ENCODE measurements around the gene CD55.
"Not testable (repeated sequence)": the region's sequence is repeated elsewhere in the genome, so short reads cannot be mapped to it uniquely, and the experiment has no call there.

CD55 gene

GRCh38 chr1:207306603-207307002, 14.9 kb upstream of the CD55 start:
- FAIRE-seq, result no peak

DNA sequence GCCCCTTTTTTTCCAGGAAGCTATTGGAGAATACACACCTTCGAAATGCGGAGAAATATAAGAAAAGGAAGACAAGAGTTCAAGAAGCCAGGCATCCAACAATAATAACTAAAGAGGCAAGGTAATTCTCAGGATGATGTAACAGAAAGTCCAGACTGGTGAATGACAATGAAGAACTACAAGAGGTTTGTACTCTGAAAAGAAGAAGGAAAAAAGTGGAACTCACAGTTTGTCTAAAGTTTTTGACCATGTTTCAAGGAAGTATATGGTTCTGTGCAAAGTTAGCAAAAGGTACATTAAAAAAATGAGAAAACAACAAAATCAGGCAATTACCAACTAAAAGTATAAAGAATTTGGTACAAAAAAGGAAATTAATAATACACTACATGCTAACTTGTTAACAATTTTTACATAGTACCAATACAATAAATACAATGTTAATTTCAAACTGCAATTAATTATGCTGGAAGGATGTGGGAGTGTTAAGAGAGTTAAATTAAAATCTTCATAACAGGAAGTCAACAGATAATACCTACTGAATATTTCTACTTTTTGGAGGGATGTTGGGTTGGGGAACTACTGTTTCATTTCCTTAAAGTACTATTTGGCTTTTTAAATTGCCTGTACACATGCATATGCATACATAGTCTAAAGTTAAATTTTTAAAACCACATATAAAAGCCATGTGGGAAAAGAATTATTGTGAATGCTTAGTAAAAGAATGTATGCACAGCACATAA, 12.9 kb upstream of the CD55 start:
- FAIRE-seq, result no peak

- peak; percentile 93 for FAIRE-seq
Observed at GRCh38 chr1:207309745-207310273, 11.7 kb upstream of the CD55 start.

DNA sequence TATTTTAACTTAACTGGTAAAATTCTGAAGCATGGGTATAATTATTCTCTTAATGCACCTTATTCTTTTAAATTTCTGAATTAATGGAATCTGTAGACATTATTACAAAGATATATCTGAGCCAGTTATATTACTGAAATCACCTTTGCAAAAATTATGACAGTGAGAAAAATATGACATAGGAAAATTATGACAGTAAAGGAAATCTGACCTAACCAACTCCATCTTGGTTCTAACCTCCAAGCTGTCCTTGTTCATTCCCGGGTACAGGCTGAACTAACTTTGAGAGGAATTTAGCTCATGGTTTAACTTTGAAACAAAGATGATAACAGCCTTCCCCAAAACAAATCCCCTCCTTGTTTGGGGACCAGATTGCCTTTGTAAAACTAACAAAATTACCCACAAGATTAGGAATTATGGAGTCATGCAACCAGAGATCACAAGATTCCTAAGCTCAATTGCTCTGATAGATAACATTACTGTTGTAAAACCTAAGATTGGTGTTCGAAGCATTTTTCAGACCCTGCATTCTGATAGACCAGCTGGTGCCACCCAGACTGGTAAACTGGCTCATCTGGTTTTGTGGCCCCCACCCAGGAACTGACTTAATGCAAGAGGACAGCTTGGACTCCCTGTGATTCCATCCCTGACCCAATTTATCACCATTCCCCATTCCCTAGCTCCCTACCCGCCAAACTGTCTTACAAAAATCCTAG, 9.4 kb upstream of the CD55 start:
- no peak for FAIRE-seq

- FAIRE-seq, result no peak
Observed at GRCh38 chr1:207312604-207312920, 8.9 kb upstream of the CD55 start.

DNA sequence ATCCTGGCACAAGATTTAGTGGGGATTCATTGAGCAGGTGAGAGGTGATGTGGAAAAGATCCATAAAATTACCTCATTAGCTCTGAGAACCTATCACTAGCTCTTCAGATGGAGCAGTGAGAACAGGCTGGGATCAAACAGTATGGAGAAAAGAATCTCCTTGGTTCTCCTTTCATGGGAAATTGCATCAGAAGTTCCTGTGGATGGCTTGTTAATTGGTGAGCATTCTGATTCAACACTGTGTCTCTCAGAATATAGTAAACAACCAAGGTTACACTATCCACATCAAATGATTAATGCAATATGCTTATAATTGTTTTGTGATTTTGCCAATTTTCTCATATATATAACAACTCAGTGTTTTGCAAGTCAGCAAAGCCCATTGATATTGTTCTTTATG, 8.3 kb upstream of the CD55 start:
- no peak for FAIRE-seq

GRCh38 chr1:207314816-207315215, 6.7 kb upstream of the CD55 start:
- no peak for FAIRE-seq

DNA sequence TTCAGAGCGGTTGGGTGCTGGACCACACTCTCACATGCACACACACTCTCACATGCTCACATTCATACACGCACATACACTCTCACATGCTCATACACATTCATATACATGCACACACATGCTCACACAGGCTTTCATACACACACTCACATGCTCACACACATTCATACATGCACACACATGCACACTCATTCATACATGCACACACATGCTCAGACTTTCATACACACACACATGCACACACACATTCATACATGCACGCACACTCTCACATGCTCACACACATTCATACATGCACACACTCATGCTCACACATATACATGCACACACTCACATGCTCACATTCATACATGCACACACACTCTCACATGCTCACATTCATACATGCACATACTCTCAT, 6.0 kb upstream of the CD55 start:
- FAIRE-seq, result no peak

DNA sequence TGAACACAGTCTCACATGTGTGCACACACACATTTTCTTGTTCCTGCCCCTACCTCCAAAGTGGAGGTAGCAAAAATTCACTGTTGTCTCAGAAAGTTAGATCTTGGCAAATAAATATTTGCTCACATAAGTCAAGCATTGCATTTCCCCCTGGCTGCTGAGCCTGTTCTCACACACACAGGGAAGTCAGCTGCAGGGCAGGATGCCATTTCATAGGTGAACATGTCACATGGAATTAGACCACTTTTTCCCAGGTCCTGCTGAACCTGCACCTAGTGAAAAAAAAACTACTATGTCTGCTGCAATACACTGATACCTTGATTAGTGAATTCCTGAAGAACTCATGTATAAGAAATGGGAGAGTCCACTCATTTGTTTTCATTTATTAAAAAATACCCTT, 5.3 kb upstream of the CD55 start:
- FAIRE-seq, result no peak

GRCh38 chr1:207316622-207317391, 4.7 kb upstream of the CD55 start:
- no peak for FAIRE-seq

GRCh38 chr1:207317561-207317960, 3.9 kb upstream of the CD55 start:
- no peak for FAIRE-seq

GRCh38 chr1:207318072-207318619, 3.3 kb upstream of the CD55 start:
- no peak for FAIRE-seq

DNA sequence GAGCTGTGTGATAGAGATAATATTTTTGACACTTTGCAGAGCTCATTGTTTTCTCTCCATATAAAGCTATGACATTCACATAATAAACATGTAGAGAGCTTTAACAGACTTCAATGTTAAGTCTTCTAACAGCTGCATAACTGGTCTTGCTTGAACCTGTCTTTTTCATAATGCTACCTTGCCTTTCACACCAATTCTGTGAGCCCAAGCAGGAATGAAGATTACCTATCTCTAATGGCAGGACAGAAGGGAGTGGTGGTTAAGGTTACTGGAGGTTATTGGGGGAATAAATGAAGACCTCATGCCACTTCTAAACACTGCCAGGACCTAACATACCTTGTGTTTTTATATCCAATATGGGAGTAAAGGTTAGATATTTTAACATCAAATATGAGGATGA, 2.3 kb upstream of the CD55 start:
- FAIRE-seq, result no peak

DNA sequence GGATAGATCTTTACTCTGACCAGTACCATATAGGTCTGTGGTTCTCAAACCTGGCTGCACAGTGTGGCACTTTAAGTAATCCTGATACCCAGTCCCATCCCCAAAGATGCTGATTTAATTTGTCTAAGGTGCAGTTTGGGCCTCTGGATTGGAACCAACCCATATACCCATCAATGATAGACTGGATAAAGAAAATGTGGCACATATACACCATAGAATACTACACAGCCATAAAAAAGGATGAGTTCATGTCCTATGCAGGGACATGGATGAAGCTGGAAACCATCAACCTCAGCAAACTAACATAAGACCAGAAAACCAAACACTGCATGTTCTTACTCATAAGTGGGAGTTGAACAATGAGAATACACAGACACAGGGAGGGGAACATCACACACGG, 1.4 kb upstream of the CD55 start:
- not testable (repeated sequence) for FAIRE-seq

DNA sequence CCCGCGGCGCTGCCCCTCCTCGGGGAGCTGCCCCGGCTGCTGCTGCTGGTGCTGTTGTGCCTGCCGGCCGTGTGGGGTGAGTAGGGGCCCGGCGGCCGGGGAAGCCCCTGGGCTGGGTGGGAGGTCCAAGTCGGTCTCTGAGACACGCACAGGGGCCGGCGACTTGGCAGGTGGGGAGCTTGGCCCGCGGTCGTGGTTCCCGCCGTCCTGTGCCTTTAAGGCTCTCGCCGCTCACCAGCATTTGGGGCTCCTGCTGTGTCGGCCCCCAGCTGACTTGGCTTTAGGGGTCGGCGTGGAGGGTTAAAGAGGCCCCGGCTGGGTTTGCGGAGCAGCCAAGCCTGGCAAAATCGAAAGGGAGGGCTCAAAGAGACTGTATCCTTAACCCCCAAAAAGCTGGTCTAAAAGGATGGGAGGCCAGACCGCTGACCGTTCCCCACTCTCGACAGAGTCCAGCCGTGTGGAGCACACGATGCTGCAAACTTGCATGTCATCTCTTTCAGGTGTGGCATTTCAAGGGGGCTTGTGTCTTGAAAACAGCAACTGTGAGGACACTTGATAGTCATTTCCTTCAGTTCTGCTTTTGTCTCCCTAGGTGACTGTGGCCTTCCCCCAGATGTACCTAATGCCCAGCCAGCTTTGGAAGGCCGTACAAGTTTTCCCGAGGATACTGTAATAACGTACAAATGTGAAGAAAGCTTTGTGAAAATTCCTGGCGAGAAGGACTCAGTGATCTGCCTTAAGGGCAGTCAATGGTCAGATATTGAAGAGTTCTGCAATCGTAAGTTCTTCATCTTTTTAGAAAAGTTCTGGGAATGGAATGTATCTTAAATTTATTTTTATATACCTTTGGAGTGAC, 540 bp downstream of the CD55 start:
- FAIRE-seq, result no peak

DNA sequence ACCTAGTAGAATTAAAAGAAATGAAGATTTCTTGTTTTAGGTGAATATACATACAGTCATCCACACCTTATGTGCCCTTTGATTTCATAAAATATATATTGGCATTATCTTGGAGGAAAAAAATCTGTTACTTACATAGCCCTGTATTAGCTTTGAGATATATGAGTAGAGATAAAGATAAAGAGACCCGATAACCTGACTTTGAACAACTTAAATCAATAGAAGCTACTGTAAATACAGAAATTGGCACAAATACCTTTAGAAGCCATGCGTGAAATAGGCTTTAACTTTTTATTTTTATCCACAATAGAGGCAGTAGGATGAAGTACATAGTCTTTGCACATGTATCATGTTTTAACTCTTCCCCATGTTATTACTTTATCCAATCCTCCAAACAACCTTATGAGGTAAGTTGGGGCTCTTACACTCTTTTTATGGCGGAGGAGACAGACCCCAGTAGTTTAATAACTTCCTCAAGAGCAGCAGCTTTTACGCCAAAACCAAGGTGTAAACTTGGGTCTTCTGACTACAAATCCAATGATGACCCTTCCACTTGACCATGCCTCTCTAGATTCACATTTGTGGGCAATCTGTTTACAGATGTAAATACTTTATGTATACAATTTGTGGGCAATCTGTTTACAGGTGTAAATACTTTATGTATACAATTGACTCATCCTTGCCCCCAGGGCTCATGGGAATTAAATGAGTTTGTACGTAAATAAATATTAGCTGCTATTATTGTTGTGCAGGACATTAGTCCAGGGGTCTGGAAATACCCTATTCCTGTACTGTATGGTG, 2.1 kb downstream of the CD55 start:
- FAIRE-seq, result no peak

DNA sequence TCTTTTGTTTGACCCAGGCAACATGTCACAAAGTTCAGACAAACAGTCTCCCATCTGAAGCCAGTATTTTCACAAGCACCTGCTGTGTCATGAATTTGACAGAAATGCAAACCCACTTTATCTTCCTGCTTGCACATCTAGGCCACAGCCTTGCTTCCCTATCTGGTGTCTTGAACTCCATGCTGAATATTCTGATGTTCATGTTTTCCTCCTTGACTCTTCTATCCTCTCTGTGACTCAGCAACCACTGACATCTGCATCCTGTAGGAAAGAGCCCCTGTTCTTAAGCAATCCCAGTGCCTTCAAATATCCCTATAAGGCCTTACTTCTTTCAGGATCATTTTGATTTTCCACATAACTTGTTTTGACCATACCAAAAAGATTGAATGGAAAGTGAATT, 6.5 kb downstream of the CD55 start:
- FAIRE-seq, result no peak

DNA sequence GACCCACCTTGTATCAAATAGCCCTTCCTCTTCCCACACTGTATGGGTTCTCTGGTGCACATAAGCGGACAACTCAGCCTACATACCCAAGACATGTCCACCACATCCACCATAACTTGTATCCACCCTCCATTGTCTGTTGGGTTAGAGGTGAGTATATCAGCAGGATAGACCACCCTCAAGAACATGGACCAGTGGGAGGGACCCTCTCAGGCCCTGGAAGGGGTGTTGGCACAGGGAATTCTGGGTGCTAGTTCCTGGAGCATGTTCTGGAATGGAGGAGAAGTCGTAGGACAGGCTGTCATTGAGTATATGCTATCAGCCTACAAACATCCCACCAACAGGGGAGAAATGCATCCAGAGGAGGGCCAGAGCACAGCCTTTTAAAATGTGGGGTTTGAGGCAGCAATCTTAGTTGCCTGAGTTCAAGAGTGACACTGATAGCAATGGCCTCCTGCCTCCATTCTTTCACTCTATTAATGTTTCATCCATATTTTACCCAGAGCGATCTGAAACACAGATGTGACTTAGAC, 7.5 kb downstream of the CD55 start:
- no peak for FAIRE-seq

DNA sequence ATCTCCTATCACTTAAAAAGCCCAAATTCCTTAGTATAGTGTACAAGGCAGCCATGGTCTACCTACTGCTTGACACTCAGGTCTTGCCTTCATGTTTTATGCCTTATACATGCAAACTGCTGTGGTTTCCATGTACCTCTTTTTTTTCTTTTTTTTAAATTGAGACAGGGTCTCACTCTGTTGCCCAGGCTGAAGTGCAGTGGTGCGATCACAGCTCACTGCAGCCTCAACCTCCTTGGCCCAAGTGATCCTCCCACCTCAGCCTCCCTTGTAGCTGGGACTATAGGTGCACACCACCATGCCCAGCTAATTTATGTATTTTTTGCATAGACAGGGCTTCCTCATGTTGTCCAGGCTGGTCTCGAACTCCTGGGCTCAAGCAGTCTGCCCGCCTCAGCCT, 8.0 kb downstream of the CD55 start:
- FAIRE-seq, result no peak

- FAIRE-seq, result no peak
Observed at GRCh38 chr1:207330011-207330710, 8.7 kb downstream of the CD55 start.
